K562 (cell line): ENCODE results near the gene MBD1. TPM values are rescaled to one million over a fixed set of nuclear protein-coding genes. Genes with fewer than 3 reads are reported as not detected.

Experiments
- ARID3B ChIP-seq: fragments of 250-450 bp; sonication (Bioruptor Pico); IDR thresholded peaks from 2 replicates; pipeline ENCODE4 v1.4.0; 2020; ENCODE audit warnings: borderline replicate concordance
- DNMT1 ChIP-seq: fragments of 450-650 bp; IDR thresholded peaks from 2 replicates; pipeline ENCODE4 v1.6.1; 2016; ENCODE audit warnings: antibody characterized with exemption, mild to moderate bottlenecking
- KAT2B ChIP-seq: IDR thresholded peaks from one replicate; pipeline ENCODE4 v1.6.1; 2012; ENCODE audit warnings: low read depth, mild to moderate bottlenecking, control low read depth, inconsistent platforms, low read length, moderate library complexity
- LARP7 ChIP-seq: fragments of 450-650 bp; IDR thresholded peaks from 2 replicates; pipeline ENCODE4 v1.6.1; 2016
- NBN ChIP-seq: fragments of 450-650 bp; IDR thresholded peaks from 2 replicates; pipeline ENCODE4 v1.6.1; 2016; ENCODE audit warnings: low read depth, mild to moderate bottlenecking
- RNF2 ChIP-seq: sonication (generic); IDR thresholded peaks from 2 replicates; pipeline ENCODE4 v1.6.1; 2016
- SFPQ ChIP-seq: fragments of 200-400 bp; formaldehyde crosslinking; IDR thresholded peaks from 2 replicates; pipeline ENCODE4 v1.6.1; 2017; ENCODE audit warnings: mild to moderate bottlenecking, low read depth, low read length, moderate library complexity
- SMAD4 ChIP-seq: fragments of 250-450 bp; sonication (Bioruptor Pico); conservative IDR thresholded peaks from 2 replicates; pipeline ENCODE4 v1.8.0; 2021; ENCODE audit warnings: inconsistent platforms, mild to moderate bottlenecking, moderate library complexity
- ZNF263 ChIP-seq: sonication (generic); formaldehyde crosslinking; IDR thresholded peaks from 2 replicates; pipeline ENCODE4 v1.8.0; 2022; ENCODE audit warnings: mild to moderate bottlenecking, missing genetic modification reagents, borderline replicate concordance
- ZNF311 ChIP-seq: fragments of 250-450 bp; sonication (Bioruptor Pico); IDR thresholded peaks from 2 replicates; pipeline ENCODE4 v1.4.0; 2020; ENCODE audit warnings: mild to moderate bottlenecking, moderate library complexity
- ZNF695 ChIP-seq: fragments of 450-650 bp; formaldehyde crosslinking; IDR thresholded peaks from 2 replicates; pipeline ENCODE4 v1.4.0; 2020; ENCODE audit warnings: mild to moderate bottlenecking, moderate library complexity
- ZNF76 ChIP-seq: fragments of 250-450 bp; sonication (Bioruptor Pico); IDR thresholded peaks from 2 replicates; pipeline ENCODE4 v1.4.0; 2020; ENCODE audit warnings: mild to moderate bottlenecking, moderate library complexity, borderline replicate concordance
- polyA plus RNA-seq, 8 experiments: library from polyadenylated mRNA; depleted of rRNA in 4 of 8; stranded (reverse) in 5 of 8; unstranded in 3 of 8; fragments of >200 nt; fragmentation: Nextera tagmentation in 2 of 8; fragmentation: Illumina TruSeq in 1 of 8; extraction: Ambion mirVana in 2 of 8; extraction: Trizol in 1 of 8; gene quantifications; 2 replicates each; pipeline versions ENCODE4 v1.2.1 to v1.2.3, GENCODE V29; 2011 to 2014; ENCODE audit warnings: inconsistent platforms in 1 of 8, missing spikeins in 1 of 8
- total RNA-seq, 7 experiments: library from RNA; depleted of rRNA in 6 of 7; stranded (reverse); fragments of >200 nt in 6 of 7; fragmentation: Illumina TruSeq in 2 of 7; extraction: Trizol in 2 of 7; gene quantifications; 2 replicates each; pipeline versions ENCODE4 v1.2.1 to v1.2.3, GENCODE V29; 2011 to 2021; ENCODE audit warnings: low replicate concordance in 1 of 7
- TF ChIP-seq, protein P1 (sequence below): fragments of 450-650 bp; formaldehyde crosslinking; IDR thresholded peaks from 2 replicates; pipeline ENCODE4 v1.4.0; 2020; ENCODE audit warnings: mild to moderate bottlenecking, moderate library complexity
- TF ChIP-seq, protein P2 (sequence below): IDR thresholded peaks from 3 replicates; pipeline ENCODE4 v1.6.1; 2011; ENCODE audit warnings: borderline replicate concordance, mild to moderate bottlenecking; ENCODE audit not compliant: insufficient read length, insufficient read depth
- TF ChIP-seq, protein P3 (sequence below): fragments of 250-450 bp; sonication (Bioruptor Pico); IDR thresholded peaks from 2 replicates; pipeline ENCODE4 v1.8.0; 2022; ENCODE audit warnings: moderate library complexity, mild to moderate bottlenecking, inconsistent platforms

The MBD1 gene
- total and polyA plus RNA-seq, 9 of the 15 experiments (the other 6 are each of a cell fraction or from before 2014, with no cell fraction given), result 3.0 to 59.7 (median 31.7) TPM

GRCh38 chr18:50287441-50288347 is 6.4 kb upstream of the MBD1 start, which contains the start of gene CXXC1 (continued):
- no peak for TF ChIP-seq ARID3B (CRISPR knock-in tag)
- no peak for TF ChIP-seq ZNF695 (CRISPR knock-in tag)
- peak; percentile 74 for TF ChIP-seq SMAD4 (CRISPR knock-in tag)
- TF ChIP-seq, protein P1, sequence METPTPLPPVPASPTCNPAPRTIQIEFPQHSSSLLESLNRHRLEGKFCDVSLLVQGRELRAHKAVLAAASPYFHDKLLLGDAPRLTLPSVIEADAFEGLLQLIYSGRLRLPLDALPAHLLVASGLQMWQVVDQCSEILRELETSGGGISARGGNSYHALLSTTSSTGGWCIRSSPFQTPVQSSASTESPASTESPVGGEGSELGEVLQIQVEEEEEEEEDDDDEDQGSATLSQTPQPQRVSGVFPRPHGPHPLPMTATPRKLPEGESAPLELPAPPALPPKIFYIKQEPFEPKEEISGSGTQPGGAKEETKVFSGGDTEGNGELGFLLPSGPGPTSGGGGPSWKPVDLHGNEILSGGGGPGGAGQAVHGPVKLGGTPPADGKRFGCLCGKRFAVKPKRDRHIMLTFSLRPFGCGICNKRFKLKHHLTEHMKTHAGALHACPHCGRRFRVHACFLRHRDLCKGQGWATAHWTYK (CRISPR knock-in tag), result peak; percentile 89
- TF ChIP-seq ZNF311, result 0 out of 2 replicates have a peak, but pooled peaks have one; percentile 66
- TF ChIP-seq RNF2, result no peak
- TF ChIP-seq DNMT1, result no peak
- no peak for TF ChIP-seq SFPQ
- TF ChIP-seq ZNF263 (CRISPR knock-in tag), result peak; percentile 47; the same call in 1 of the 2 replicates
- no peak for TF ChIP-seq ZNF76 (CRISPR knock-in tag)
- TF ChIP-seq, protein P2, sequence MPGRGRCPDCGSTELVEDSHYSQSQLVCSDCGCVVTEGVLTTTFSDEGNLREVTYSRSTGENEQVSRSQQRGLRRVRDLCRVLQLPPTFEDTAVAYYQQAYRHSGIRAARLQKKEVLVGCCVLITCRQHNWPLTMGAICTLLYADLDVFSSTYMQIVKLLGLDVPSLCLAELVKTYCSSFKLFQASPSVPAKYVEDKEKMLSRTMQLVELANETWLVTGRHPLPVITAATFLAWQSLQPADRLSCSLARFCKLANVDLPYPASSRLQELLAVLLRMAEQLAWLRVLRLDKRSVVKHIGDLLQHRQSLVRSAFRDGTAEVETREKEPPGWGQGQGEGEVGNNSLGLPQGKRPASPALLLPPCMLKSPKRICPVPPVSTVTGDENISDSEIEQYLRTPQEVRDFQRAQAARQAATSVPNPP, result no peak
- TF ChIP-seq NBN, result no peak
- TF ChIP-seq LARP7, result no peak
- TF ChIP-seq, protein P3, sequence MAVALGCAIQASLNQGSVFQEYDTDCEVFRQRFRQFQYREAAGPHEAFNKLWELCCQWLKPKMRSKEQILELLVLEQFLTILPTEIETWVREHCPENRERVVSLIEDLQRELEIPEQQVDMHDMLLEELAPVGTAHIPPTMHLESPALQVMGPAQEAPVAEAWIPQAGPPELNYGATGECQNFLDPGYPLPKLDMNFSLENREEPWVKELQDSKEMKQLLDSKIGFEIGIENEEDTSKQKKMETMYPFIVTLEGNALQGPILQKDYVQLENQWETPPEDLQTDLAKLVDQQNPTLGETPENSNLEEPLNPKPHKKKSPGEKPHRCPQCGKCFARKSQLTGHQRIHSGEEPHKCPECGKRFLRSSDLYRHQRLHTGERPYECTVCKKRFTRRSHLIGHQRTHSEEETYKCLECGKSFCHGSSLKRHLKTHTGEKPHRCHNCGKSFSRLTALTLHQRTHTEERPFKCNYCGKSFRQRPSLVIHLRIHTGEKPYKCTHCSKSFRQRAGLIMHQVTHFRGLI (CRISPR knock-in tag), result no peak
- peak; percentile 97 for TF ChIP-seq KAT2B
